ENCODE measurements around the gene UBE2E1. TPM values are rescaled to one million over a fixed set of nuclear protein-coding genes. Genes with fewer than 3 reads are reported as not detected.

The UBE2E1 gene
- total and polyA plus RNA-seq, 2 donors = 89.1 to 95.2 TPM

DNA sequence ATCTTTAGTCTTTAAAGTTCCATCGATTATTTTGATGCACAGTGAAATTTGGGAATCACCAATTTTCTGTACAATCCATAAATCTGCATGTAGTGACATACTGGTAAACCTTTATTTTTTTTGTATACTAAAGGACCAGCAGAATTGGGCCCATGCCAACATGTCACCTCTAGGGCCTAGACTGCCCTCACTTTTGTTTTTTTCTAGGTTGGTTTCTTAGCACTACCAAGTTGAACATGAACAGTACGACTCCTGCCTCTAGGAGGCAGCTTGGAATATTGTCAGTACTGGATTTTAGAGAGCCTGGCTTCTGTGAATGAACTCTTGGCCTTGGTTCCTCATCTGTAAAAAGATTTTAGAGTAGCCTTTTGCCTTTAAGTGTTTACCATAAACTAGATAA lies 78.7 kb downstream of the UBE2E1 start:
- Histone ChIP-seq H3K36me3 (ENCODE audit: control insufficient read depth in 2 of 2, insufficient read depth in 2 of 2, low read length in 1 of 2) (peaks cover 0 to 6% of the 10 kb centered on the region in 2 donors), H3K27ac (ENCODE audit: low read depth in 1 of 2, low read length in 1 of 2) (no peak overlapping the region), H3K27me3 (ENCODE audit: control insufficient read depth in 2 of 2, insufficient read depth in 1 of 2, low read length in 1 of 2) (no peaks in the 10 kb centered on the region), H3K4me1 (ENCODE audit: control insufficient read depth in 2 of 2, insufficient read depth in 2 of 2, low read length in 2 of 2) (peaks cover 5 to 8% of the 10 kb centered on the region in 2 donors), H3K4me3 (ENCODE audit: low read length in 2 of 2) (no peak overlapping the region), H3K9me3 (ENCODE audit: control insufficient read depth in 2 of 2, insufficient read depth in 1 of 2, low read length in 1 of 2) (peaks cover 0 to 6% of the 10 kb centered on the region in 2 donors)
- WGBS = 96% methylated on average over 2 of the region's 2 CpGs
- DNase-seq (ENCODE audit: low read depth in 6 of 9, low spot score in 9 of 9) = no peak

DNA sequence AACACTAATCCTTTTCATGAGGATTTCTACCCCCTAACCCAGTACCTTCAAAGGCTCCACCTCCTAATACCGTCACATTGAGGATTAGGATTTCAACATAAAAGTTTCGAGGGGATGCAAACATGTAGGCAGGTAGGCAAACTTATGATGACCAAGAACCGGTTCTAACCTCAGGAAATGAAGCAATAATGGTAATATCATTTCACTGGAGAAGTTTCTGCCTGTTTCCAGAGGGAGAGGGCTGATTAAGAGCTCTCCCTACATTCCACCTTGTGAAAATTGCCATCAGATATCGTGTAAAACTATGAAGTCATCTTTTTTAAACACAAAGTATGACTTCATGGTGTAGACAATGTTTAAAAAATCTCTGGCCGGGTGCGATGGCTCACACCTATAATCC lies 79.5 kb downstream of the UBE2E1 start:
- Histone ChIP-seq H3K4me1 (ENCODE audit: control insufficient read depth in 2 of 2, insufficient read depth in 2 of 2, low read length in 2 of 2) (peaks cover 5 to 8% of the 10 kb centered on the region in 2 donors), H3K36me3 (ENCODE audit: control insufficient read depth in 2 of 2, insufficient read depth in 2 of 2, low read length in 1 of 2) (peaks cover 0 to 13% of the 10 kb centered on the region in 2 donors), H3K4me3 (ENCODE audit: low read length in 2 of 2) (no peak overlapping the region), H3K27ac (ENCODE audit: low read depth in 1 of 2, low read length in 1 of 2) (no peak overlapping the region), H3K9me3 (ENCODE audit: control insufficient read depth in 2 of 2, insufficient read depth in 1 of 2, low read length in 1 of 2) (peaks cover 0 to 6% of the 10 kb centered on the region in 2 donors), H3K27me3 (ENCODE audit: control insufficient read depth in 2 of 2, insufficient read depth in 1 of 2, low read length in 1 of 2) (no peaks in the 10 kb centered on the region)
- no peak for DNase-seq (ENCODE audit: low read depth in 6 of 9, low spot score in 9 of 9)
- whole genome bisulfite sequencing = 95% methylated on average over 6 of the region's 6 CpGs

- DNase-seq (ENCODE audit: low read depth in 6 of 9, low spot score in 9 of 9) = no peak
- 97% methylated on average over 3 of the region's 3 CpGs for WGBS
These were observed 80.6 kb downstream of the UBE2E1 start for GRCh38 chr3:23886311-23886710.

DNA sequence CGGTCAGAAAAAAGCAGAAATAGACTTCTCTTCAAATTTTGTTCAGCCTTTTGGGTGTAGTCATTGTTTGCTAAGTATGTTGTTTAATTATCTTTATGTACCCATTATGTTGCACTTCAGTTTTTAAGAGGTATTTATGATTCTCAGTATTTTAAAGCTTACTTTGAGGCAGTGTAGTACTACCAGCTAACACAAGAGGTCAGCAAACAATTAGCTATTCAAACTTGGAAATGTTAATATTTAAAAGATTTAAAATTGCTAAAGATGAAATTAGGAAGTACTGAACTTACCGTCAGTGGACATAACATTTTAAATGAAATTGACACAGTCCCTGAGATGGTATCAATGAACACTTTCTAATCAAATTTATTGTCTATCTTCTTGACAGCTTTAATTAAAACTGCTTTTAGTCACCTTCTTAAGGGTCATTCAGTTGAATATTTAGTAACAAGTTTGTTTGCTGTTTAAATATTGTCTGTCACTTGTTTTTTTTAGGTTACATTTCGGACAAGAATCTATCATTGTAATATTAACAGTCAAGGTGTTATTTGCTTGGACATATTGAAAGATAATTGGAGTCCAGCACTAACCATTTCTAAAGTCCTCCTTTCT lies 83.0 kb downstream of the UBE2E1 start:
- H3K36me3 ChIP-seq (ENCODE audit: control insufficient read depth in 2 of 2, insufficient read depth in 2 of 2, low read length in 1 of 2) = peaks cover 0 to 21% of the 10 kb centered on the region in 2 donors
- DNase-seq (ENCODE audit: low read depth in 6 of 9, low spot score in 9 of 9) = peak in 4 of 9 donors; percentile 30 to 55 (median 36)
- H3K27ac ChIP-seq (ENCODE audit: low read depth in 1 of 2, low read length in 1 of 2) = no peak overlapping the region
- H3K9me3 ChIP-seq (ENCODE audit: control insufficient read depth in 2 of 2, insufficient read depth in 1 of 2, low read length in 1 of 2) = no peaks in the 10 kb centered on the region
- no peaks in the 10 kb centered on the region for H3K27me3 ChIP-seq (ENCODE audit: control insufficient read depth in 2 of 2, insufficient read depth in 1 of 2, low read length in 1 of 2)
- no peaks in the 10 kb centered on the region for H3K4me1 ChIP-seq (ENCODE audit: control insufficient read depth in 2 of 2, insufficient read depth in 2 of 2, low read length in 2 of 2)
- 89% methylated on average over 3 of the region's 3 CpGs for WGBS
- H3K4me3 ChIP-seq (ENCODE audit: low read length in 2 of 2) = no peak overlapping the region

More at GRCh38 chr3:23886311-23886710, 80.6 kb downstream of the UBE2E1 start:
- Histone ChIP-seq H3K4me3 (ENCODE audit: low read length in 2 of 2) (no peak overlapping the region), H3K36me3 (ENCODE audit: control insufficient read depth in 2 of 2, insufficient read depth in 2 of 2, low read length in 1 of 2) (peaks cover 0 to 15% of the 10 kb centered on the region in 2 donors), H3K27ac (ENCODE audit: low read depth in 1 of 2, low read length in 1 of 2) (no peak overlapping the region), H3K4me1 (ENCODE audit: control insufficient read depth in 2 of 2, insufficient read depth in 2 of 2, low read length in 2 of 2) (peaks cover 0 to 5% of the 10 kb centered on the region in 2 donors), H3K27me3 (ENCODE audit: control insufficient read depth in 2 of 2, insufficient read depth in 1 of 2, low read length in 1 of 2) (no peaks in the 10 kb centered on the region), H3K9me3 (ENCODE audit: control insufficient read depth in 2 of 2, insufficient read depth in 1 of 2, low read length in 1 of 2) (peaks cover 0 to 6% of the 10 kb centered on the region in 2 donors)

DNA sequence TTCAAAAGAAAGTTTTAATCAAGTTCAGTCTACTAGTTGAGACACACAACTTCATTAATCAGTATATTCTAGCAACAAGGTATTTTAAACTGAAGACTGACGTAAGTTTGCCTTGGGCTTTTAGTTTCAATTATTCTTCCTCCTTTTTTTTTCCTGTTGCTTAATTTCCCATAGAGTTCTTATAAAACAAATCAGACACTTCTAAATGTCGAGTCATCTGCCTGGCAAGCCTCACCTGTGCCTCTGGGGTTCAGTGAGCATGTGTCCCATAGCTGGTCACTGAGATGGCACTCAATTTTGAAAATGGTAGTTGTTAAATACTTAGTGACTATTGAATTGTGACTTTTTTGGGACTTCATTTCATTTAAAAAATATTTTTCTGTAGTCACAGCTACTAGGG lies 83.6 kb downstream of the UBE2E1 start:
- Histone ChIP-seq H3K27me3 (ENCODE audit: control insufficient read depth in 2 of 2, insufficient read depth in 1 of 2, low read length in 1 of 2) (no peaks in the 10 kb centered on the region), H3K4me1 (ENCODE audit: control insufficient read depth in 2 of 2, insufficient read depth in 2 of 2, low read length in 2 of 2) (no peaks in the 10 kb centered on the region), H3K9me3 (ENCODE audit: control insufficient read depth in 2 of 2, insufficient read depth in 1 of 2, low read length in 1 of 2) (no peaks in the 10 kb centered on the region), H3K27ac (ENCODE audit: low read depth in 1 of 2, low read length in 1 of 2) (no peak overlapping the region), H3K36me3 (ENCODE audit: control insufficient read depth in 2 of 2, insufficient read depth in 2 of 2, low read length in 1 of 2) (peaks cover 0 to 21% of the 10 kb centered on the region in 2 donors), H3K4me3 (ENCODE audit: low read length in 2 of 2) (no peak overlapping the region)
- WGBS = 87% methylated on average over 2 of the region's 2 CpGs
- DNase-seq (ENCODE audit: low read depth in 6 of 9, low spot score in 9 of 9) = no peak

DNA sequence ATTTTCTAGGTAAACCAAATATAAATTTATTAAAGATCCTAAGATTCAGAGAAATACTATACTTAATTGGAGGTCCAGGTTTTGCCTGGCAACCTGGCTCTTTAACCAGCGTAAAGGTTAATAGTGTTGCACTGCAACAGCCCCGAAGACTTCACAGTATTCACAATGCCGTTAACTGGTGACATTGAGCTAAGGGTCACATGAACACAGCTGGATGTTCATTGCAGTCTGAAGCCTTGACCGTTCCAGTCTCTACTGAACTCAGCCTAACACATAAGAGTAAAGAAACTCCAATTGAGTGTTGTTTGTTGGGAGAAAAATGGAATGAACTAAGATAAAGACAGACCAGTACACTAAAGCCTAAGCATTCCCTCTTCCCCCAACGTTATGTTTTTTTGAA lies 84.2 kb downstream of the UBE2E1 start:
- WGBS = 97% methylated on average over 5 of the region's 5 CpGs
- Histone ChIP-seq H3K36me3 (ENCODE audit: control insufficient read depth in 2 of 2, insufficient read depth in 2 of 2, low read length in 1 of 2) (peaks cover 0 to 21% of the 10 kb centered on the region in 2 donors), H3K9me3 (ENCODE audit: control insufficient read depth in 2 of 2, insufficient read depth in 1 of 2, low read length in 1 of 2) (no peaks in the 10 kb centered on the region), H3K4me3 (ENCODE audit: low read length in 2 of 2) (no peak overlapping the region), H3K27me3 (ENCODE audit: control insufficient read depth in 2 of 2, insufficient read depth in 1 of 2, low read length in 1 of 2) (no peaks in the 10 kb centered on the region), H3K4me1 (ENCODE audit: control insufficient read depth in 2 of 2, insufficient read depth in 2 of 2, low read length in 2 of 2) (no peaks in the 10 kb centered on the region), H3K27ac (ENCODE audit: low read depth in 1 of 2, low read length in 1 of 2) (no peak overlapping the region)
- DNase-seq (ENCODE audit: low read depth in 6 of 9, low spot score in 9 of 9) = no peak

DNA sequence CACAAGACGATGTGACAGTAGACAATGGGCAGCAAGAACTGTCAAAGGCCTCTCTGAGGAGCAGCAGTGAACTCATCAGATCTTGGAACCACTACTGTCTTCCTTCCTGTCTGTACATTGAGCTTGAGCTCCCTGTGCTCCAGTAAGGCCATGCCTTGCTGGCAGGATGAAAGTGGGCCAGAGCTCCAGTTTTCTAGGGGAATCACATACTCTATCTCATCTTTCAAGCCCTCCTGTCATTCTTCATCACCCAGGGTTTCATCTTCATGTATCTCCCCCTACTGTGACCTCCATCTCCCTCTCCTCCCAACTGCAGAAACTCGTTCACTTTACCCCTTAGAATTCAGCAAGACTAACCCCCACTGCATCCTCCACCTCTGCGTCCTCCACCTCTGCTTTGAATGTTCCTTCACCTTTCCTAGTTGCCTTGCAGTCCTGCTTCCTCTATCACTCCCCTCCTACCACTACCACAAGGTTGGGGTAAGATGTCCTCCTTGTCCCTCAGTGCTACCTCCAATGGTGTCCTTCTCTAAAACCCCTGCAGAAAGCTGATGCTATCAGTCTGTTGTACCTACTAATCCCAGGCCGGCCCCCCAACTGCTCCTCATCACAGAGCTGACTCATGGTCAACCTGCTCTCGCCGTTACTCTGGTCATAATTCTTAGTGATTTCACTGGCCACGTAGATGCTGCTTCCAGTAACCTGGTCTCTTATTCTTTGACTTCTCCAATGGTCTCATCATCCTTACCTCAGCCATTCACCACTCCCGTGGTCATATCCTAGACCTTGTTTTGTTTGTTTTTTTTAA lies 88.7 kb downstream of the UBE2E1 start:
- H3K36me3 ChIP-seq (ENCODE audit: control insufficient read depth in 2 of 2, insufficient read depth in 2 of 2, low read length in 1 of 2) = peaks cover 0 to 21% of the 10 kb centered on the region in 2 donors
- 92% methylated on average over 8 of the region's 8 CpGs for WGBS

GRCh38 chr3:23895181-23895580 lies 89.4 kb downstream of the UBE2E1 start:
- H3K27ac ChIP-seq (ENCODE audit: low read depth in 1 of 2, low read length in 1 of 2) = no peak overlapping the region
- over 99% methylated on average over 4 of the region's 4 CpGs for WGBS
- no peaks in the 10 kb centered on the region for H3K4me1 ChIP-seq (ENCODE audit: control insufficient read depth in 2 of 2, insufficient read depth in 2 of 2, low read length in 2 of 2)
- H3K27me3 ChIP-seq (ENCODE audit: control insufficient read depth in 2 of 2, insufficient read depth in 1 of 2, low read length in 1 of 2) = no peaks in the 10 kb centered on the region
- peaks cover 0 to 5% of the 10 kb centered on the region in 2 donors for H3K9me3 ChIP-seq (ENCODE audit: control insufficient read depth in 2 of 2, insufficient read depth in 1 of 2, low read length in 1 of 2)
- peaks cover 0 to 14% of the 10 kb centered on the region in 2 donors for H3K36me3 ChIP-seq (ENCODE audit: control insufficient read depth in 2 of 2, insufficient read depth in 2 of 2, low read length in 1 of 2)
- H3K4me3 ChIP-seq (ENCODE audit: low read length in 2 of 2) = no peak overlapping the region
- DNase-seq (ENCODE audit: low read depth in 6 of 9, low spot score in 9 of 9) = no peak

More for the DNA sequence above, 88.7 kb downstream of the UBE2E1 start:
- Histone ChIP-seq H3K4me1 (ENCODE audit: control insufficient read depth in 2 of 2, insufficient read depth in 2 of 2, low read length in 2 of 2) (no peaks in the 10 kb centered on the region), H3K27ac (ENCODE audit: low read depth in 1 of 2, low read length in 1 of 2) (no peak overlapping the region), H3K4me3 (ENCODE audit: low read length in 2 of 2) (no peak overlapping the region), H3K9me3 (ENCODE audit: control insufficient read depth in 2 of 2, insufficient read depth in 1 of 2, low read length in 1 of 2) (peaks cover 0 to 5% of the 10 kb centered on the region in 2 donors), H3K27me3 (ENCODE audit: control insufficient read depth in 2 of 2, insufficient read depth in 1 of 2, low read length in 1 of 2) (no peaks in the 10 kb centered on the region)
- DNase-seq (ENCODE audit: low read depth in 6 of 9, low spot score in 9 of 9) = no peak

GRCh38 chr3:23900744-23901143 lies 95.0 kb downstream of the UBE2E1 start:
- 96% methylated on average over 6 of the region's 6 CpGs for WGBS

More at GRCh38 chr3:23900744-23901143, 95.0 kb downstream of the UBE2E1 start:
- Histone ChIP-seq H3K27ac (ENCODE audit: low read depth in 1 of 2, low read length in 1 of 2) (no peak overlapping the region), H3K9me3 (ENCODE audit: control insufficient read depth in 2 of 2, insufficient read depth in 1 of 2, low read length in 1 of 2) (peaks cover 0 to 5% of the 10 kb centered on the region in 2 donors), H3K27me3 (ENCODE audit: control insufficient read depth in 2 of 2, insufficient read depth in 1 of 2, low read length in 1 of 2) (no peaks in the 10 kb centered on the region), H3K4me3 (ENCODE audit: low read length in 2 of 2) (no peak overlapping the region), H3K4me1 (ENCODE audit: control insufficient read depth in 2 of 2, insufficient read depth in 2 of 2, low read length in 2 of 2) (no peaks in the 10 kb centered on the region), H3K36me3 (ENCODE audit: control insufficient read depth in 2 of 2, insufficient read depth in 2 of 2, low read length in 1 of 2) (peaks cover 0 to 6% of the 10 kb centered on the region in 2 donors)
- no peak for DNase-seq (ENCODE audit: low read depth in 6 of 9, low spot score in 9 of 9)

All from thymus (tissue), 11 donors.